NCI-H1105 (cell line): ENCODE results near the gene SLC25A43.
A peak's percentile ranks its signal among the peaks of the same experiment; 100 is the strongest.
"Not testable (repeated sequence)": the region's sequence is repeated elsewhere in the genome, so short reads cannot be mapped to it uniquely, and the experiment has no call there.

Experiments used
- DNase-seq: peaks from one replicate; lab custom pipeline; 2025; lab: John Stamatoyannopoulos, UW

The SLC25A43 gene

GRCh38 chrX:119468551-119469312 is 69.6 kb downstream of the SLC25A43 start:
- peak; percentile 75 for DNase-seq

GRCh38 chrX:119469313-119469635 is 70.1 kb downstream of the SLC25A43 start:
- no peak for DNase-seq

- DNase-seq: no peak
Measured at GRCh38 chrX:119474615-119475388, 75.7 kb downstream of the SLC25A43 start.

- no peak for DNase-seq
Measured at GRCh38 chrX:119475389-119476101, 76.4 kb downstream of the SLC25A43 start.

GRCh38 chrX:119477812-119478232 is 78.7 kb downstream of the SLC25A43 start:
- no peak for DNase-seq

GRCh38 chrX:119478504-119478903 is 79.4 kb downstream of the SLC25A43 start:
- no peak for DNase-seq

- no peak for DNase-seq
Measured at GRCh38 chrX:119479845-119480244, 80.7 kb downstream of the SLC25A43 start.

GRCh38 chrX:119481323-119481801 is 82.2 kb downstream of the SLC25A43 start:
- DNase-seq: no peak

- no peak for DNase-seq
Measured at GRCh38 chrX:119482041-119482440, 82.9 kb downstream of the SLC25A43 start.

- DNase-seq: peak; percentile 26
Measured at GRCh38 chrX:119482481-119483480, 83.6 kb downstream of the SLC25A43 start.

- DNase-seq: no peak
Measured at GRCh38 chrX:119486745-119487144, 87.6 kb downstream of the SLC25A43 start.

- DNase-seq: not testable (repeated sequence)
Measured at GRCh38 chrX:119487766-119488165, 88.6 kb downstream of the SLC25A43 start.

GRCh38 chrX:119488749-119489148 is 89.6 kb downstream of the SLC25A43 start:
- DNase-seq: peak; percentile 4

GRCh38 chrX:119489212-119490074 is 90.3 kb downstream of the SLC25A43 start:
- DNase-seq: no peak

GRCh38 chrX:119492463-119492862 is 93.3 kb downstream of the SLC25A43 start:
- DNase-seq: no peak

GRCh38 chrX:119493851-119494495 is 94.8 kb downstream of the SLC25A43 start:
- not testable (repeated sequence) for DNase-seq

- DNase-seq: no peak
Measured at GRCh38 chrX:119495734-119496726, 96.9 kb downstream of the SLC25A43 start.

GRCh38 chrX:119497185-119497584 is 98.0 kb downstream of the SLC25A43 start:
- DNase-seq: no peak
